ENCODE data around the gene LCNL1. TPM values are rescaled to one million over a fixed set of nuclear protein-coding genes. Genes with fewer than 3 reads are reported as not detected.

Gene LCNL1
- total and polyA plus RNA-seq, 8 donors = 0.19 to 0.25 TPM; not detected in 6

DNA sequence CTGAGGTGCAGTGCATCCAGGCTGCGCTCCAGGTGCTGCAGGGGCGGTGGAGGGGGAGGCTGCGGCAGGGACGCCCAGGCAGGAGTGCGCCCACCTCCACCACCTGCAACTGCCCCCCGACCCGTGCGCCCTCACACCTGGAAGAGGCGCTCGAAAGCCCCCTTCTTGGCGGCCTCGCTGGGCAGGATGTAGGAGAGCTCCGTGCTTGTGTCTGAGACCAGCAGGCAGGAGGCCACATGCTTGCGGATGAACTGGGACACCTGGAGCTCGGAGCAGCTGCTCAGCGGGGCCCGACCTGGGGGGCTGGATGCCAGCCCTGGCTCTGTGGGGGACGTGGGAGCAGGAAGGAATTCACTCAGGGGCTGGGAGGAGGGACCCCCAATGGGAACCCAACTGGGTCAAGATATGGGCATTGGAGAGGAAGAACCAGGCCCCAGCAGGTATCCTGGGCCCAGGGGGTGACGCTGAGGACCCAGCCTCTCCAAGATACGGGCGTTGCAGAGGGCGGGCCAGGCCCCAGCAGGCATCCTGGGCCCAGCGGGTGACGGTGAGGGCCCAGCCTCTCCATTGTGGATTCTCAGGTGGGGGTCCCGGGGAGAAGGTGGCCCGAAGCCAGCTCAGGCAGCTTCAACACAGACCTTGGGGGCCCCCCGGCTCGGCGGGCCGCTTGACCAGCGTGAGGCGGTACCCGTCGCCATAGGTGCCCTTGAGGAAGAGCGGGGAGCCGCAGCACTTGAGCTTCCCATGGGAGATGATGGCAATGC lies 32.2 kb downstream of the LCNL1 start:
- H3K4me3 ChIP-seq = no peak overlapping the region
- WGBS, 5 donors = 95 to 98% (median 97%) methylated on average over 11 to 36 of the region's 36 CpGs
- DNase-seq = no peak
- peaks cover 18 to 96% (median 88%) of the 10 kb centered on the region in 4 donors for H3K36me3 ChIP-seq
- no peak for TF ChIP-seq EP300 (IDR thresholded peaks at IDR 0.05)
- no peaks in the 10 kb centered on the region for H3K27me3 ChIP-seq
- no peak overlapping the region for H3K27ac ChIP-seq
- H3K9me3 ChIP-seq = no peaks in the 10 kb centered on the region
- intact Hi-C loops (cut with DNase I; ENCODE audit: low total_unique reads) = no loop called here
- H3K4me1 ChIP-seq = no peaks in the 10 kb centered on the region

DNA sequence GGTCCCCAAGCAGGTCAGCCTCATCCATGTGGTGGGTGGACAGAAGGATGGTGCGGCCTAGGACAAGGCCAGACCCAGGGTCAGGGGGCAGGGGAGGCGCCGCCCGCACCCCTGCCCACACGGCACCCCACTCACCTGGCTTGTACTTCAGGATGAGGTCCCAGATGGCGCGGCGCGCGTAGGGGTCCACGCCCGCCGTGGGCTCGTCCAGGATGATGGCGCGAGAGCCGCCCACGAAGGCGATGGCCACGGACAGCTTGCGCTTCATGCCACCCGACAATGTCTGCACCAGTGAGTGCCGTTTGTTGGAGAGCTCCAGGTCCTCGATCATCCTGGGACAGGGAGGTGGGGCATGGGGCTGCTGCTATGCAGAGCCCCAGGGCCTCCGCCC lies 32.7 kb downstream of the LCNL1 start:
- no peaks in the 10 kb centered on the region for H3K9me3 ChIP-seq
- no peaks in the 10 kb centered on the region for H3K4me1 ChIP-seq
- TF ChIP-seq POLR2AphosphoS5 (IDR thresholded peaks at IDR 0.05) (no peak), EP300 (IDR thresholded peaks at IDR 0.05) (no peak), POLR2A (IDR thresholded peaks at IDR 0.05) (no peak)
- TF ChIP-seq, protein P1, sequence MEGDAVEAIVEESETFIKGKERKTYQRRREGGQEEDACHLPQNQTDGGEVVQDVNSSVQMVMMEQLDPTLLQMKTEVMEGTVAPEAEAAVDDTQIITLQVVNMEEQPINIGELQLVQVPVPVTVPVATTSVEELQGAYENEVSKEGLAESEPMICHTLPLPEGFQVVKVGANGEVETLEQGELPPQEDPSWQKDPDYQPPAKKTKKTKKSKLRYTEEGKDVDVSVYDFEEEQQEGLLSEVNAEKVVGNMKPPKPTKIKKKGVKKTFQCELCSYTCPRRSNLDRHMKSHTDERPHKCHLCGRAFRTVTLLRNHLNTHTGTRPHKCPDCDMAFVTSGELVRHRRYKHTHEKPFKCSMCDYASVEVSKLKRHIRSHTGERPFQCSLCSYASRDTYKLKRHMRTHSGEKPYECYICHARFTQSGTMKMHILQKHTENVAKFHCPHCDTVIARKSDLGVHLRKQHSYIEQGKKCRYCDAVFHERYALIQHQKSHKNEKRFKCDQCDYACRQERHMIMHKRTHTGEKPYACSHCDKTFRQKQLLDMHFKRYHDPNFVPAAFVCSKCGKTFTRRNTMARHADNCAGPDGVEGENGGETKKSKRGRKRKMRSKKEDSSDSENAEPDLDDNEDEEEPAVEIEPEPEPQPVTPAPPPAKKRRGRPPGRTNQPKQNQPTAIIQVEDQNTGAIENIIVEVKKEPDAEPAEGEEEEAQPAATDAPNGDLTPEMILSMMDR (IDR thresholded peaks at IDR 0.05) = no peak
- WGBS, 5 donors = 95 to 100% (median 97%) methylated on average over 14 to 25 of the region's 25 CpGs
- H3K36me3 ChIP-seq = peaks cover 21 to 96% (median 88%) of the 10 kb centered on the region in 4 donors
- no peak overlapping the region for H3K4me3 ChIP-seq
- no peak overlapping the region for H3K27ac ChIP-seq
- DNase-seq = no peak
- intact Hi-C loops (cut with DNase I; ENCODE audit: low total_unique reads) = no loop called here
- H3K27me3 ChIP-seq = no peaks in the 10 kb centered on the region

DNA sequence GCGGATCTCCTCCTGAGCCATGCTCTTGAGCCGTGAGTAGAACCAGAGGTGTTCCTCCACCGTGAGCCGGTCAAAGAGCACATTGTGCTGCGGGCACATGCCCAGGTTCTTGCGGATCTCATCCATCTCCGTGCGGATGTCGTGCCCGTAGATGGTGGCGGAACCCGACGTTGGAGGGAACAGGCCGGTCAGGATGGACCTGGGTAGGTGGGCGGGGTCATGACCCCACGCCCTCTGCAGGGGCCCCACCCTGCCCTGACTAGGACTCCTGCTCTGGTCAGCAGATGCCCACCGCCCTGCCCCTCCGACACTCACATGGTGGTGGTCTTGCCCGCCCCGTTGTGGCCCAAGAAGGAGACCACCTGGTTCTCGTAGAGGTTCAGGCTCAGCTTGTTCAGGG lies 33.2 kb downstream of the LCNL1 start:
- TF ChIP-seq POLR2A (IDR thresholded peaks at IDR 0.05) (no peak), POLR2AphosphoS5 (IDR thresholded peaks at IDR 0.05) (no peak), EP300 (IDR thresholded peaks at IDR 0.05) (no peak)
- TF ChIP-seq, protein P1 (IDR thresholded peaks at IDR 0.05) = no peak
- 92 to 97% (median 96%) methylated on average over 19 to 21 of the region's 21 CpGs for WGBS, 5 donors
- no peaks in the 10 kb centered on the region for H3K4me1 ChIP-seq
- intact Hi-C loops (cut with DNase I; ENCODE audit: low total_unique reads) = no loop called here
- no peaks in the 10 kb centered on the region for H3K27me3 ChIP-seq
- no peak overlapping the region for H3K4me3 ChIP-seq
- H3K9me3 ChIP-seq = no peaks in the 10 kb centered on the region
- H3K27ac ChIP-seq = no peak overlapping the region
- DNase-seq = no peak
- peaks cover 24 to 98% (median 90%) of the 10 kb centered on the region in 4 donors for H3K36me3 ChIP-seq

DNA sequence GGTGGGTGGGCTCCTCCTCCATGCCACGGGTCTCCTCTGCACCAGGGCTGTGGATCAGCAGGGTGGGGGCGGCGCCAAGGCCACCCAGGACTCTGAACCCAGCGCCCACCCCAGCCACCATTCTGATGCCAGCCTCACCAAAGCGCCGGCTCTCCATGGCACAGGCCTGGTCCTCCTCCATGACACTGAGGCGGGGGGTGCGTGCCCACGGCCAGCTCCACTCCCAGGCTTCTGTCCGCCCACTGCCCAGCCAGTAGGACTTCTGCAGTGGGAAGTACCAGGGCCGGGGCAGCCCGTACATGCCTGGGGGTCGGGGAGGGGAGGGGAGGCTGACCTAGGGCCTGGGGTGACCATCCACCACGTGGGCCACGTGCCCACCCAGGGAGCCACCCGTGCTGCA lies 33.6 kb downstream of the LCNL1 start:
- Histone ChIP-seq H3K9me3 (no peaks in the 10 kb centered on the region), H3K4me3 (no peak overlapping the region), H3K36me3 (peaks cover 24 to 98% (median 88%) of the 10 kb centered on the region in 4 donors), H3K27me3 (no peaks in the 10 kb centered on the region), H3K4me1 (no peaks in the 10 kb centered on the region), H3K27ac (no peak overlapping the region)
- intact Hi-C loops (cut with DNase I; ENCODE audit: low total_unique reads) = no loop called here
- WGBS, 5 donors = 87 to 95% (median 92%) methylated on average over 13 to 16 of the region's 16 CpGs
- TF ChIP-seq POLR2AphosphoS5 (IDR thresholded peaks at IDR 0.05) (no peak), EP300 (IDR thresholded peaks at IDR 0.05) (no peak)
- TF ChIP-seq, protein P1 (IDR thresholded peaks at IDR 0.05) = no peak
- no peak for DNase-seq

DNA sequence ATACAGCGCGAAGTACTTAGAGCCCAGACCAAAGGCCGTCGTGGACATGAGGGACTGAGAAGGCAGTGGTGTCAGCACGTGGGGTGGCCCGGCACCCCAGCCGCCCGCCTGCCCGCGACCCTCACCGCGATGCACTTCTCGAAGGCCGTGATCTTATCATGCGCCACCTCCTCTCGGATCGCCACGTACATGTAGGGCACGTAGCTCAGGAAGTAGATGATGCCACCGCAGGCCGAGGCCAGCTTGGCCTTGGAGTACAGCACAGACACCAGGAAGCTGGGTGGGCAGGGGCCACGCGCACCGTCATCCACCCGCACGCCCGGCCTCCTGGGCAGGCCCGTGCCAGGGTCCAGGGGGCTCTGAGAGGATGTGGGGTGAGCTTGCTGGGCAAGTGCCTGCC lies 34.3 kb downstream of the LCNL1 start:
- DNase-seq = no peak
- H3K36me3 ChIP-seq = peaks cover 24 to 92% (median 81%) of the 10 kb centered on the region in 4 donors

More for the DNA sequence above, 34.3 kb downstream of the LCNL1 start:
- intact Hi-C loops (cut with DNase I; ENCODE audit: low total_unique reads) = no loop called here
- WGBS, 5 donors = 97 to 99% (median 98%) methylated on average over 27 to 28 of the region's 28 CpGs
- Histone ChIP-seq H3K9me3 (no peaks in the 10 kb centered on the region), H3K4me1 (peaks cover 0 to 1% (median under 1%) of the 10 kb centered on the region in 4 donors), H3K27ac (no peak overlapping the region), H3K27me3 (no peaks in the 10 kb centered on the region), H3K4me3 (no peak overlapping the region)
- TF ChIP-seq, protein P1 (IDR thresholded peaks at IDR 0.05) = no peak
- no peak for TF ChIP-seq EP300 (IDR thresholded peaks at IDR 0.05)
- TF ChIP-seq POLR2A (IDR thresholded peaks at IDR 0.05) = no peak
- no peak for TF ChIP-seq POLR2AphosphoS5 (IDR thresholded peaks at IDR 0.05)
